ENCODE results near the gene MEGF11.
"Not testable (repeated sequence)": the region's sequence is repeated elsewhere in the genome, so short reads cannot be mapped to it uniquely, and the experiment has no call there.

MEGF11 gene

GRCh38 chr15:65907661-65908060 lies 345.9 kb downstream of the MEGF11 start:
- no peak for DNase-seq

GRCh38 chr15:65906396-65906795 lies 347.2 kb downstream of the MEGF11 start:
- DNase-seq: no peak

GRCh38 chr15:65904301-65904700 lies 349.2 kb downstream of the MEGF11 start:
- no peak for DNase-seq

- DNase-seq: no peak
Measured at GRCh38 chr15:65903296-65904073, 350.1 kb downstream of the MEGF11 start.

GRCh38 chr15:65902373-65902772 lies 351.2 kb downstream of the MEGF11 start:
- peak; percentile 15 for DNase-seq

GRCh38 chr15:65901836-65902235 lies 351.7 kb downstream of the MEGF11 start:
- DNase-seq: no peak

GRCh38 chr15:65901336-65901735 lies 352.2 kb downstream of the MEGF11 start:
- no peak for DNase-seq

- no peak for DNase-seq
Measured at GRCh38 chr15:65900488-65900887, 353.1 kb downstream of the MEGF11 start.

- no peak for DNase-seq
Measured at GRCh38 chr15:65896236-65896635, 357.3 kb downstream of the MEGF11 start.

GRCh38 chr15:65893060-65893459 lies 360.5 kb downstream of the MEGF11 start:
- DNase-seq: no peak

GRCh38 chr15:65888981-65889380 lies 364.6 kb downstream of the MEGF11 start:
- no peak for DNase-seq

- no peak for DNase-seq
Measured at GRCh38 chr15:65887565-65887964, 366.0 kb downstream of the MEGF11 start.

- DNase-seq: no peak
Measured at GRCh38 chr15:65885668-65886218, 367.8 kb downstream of the MEGF11 start.

- DNase-seq: no peak
Measured at GRCh38 chr15:65884511-65884910, 369.0 kb downstream of the MEGF11 start.

GRCh38 chr15:65883571-65883970 lies 370.0 kb downstream of the MEGF11 start:
- DNase-seq: no peak

- DNase-seq: no peak
Measured at GRCh38 chr15:65881766-65882434, 371.6 kb downstream of the MEGF11 start.

- DNase-seq: no peak
Measured at GRCh38 chr15:65877749-65878148, 375.8 kb downstream of the MEGF11 start.

- no peak for DNase-seq
Measured at GRCh38 chr15:65875458-65875857, 378.1 kb downstream of the MEGF11 start.

- DNase-seq: no peak
Measured at GRCh38 chr15:65873256-65873655, 380.3 kb downstream of the MEGF11 start.

- not testable (repeated sequence) for DNase-seq
Measured at GRCh38 chr15:65872596-65872995, 381.0 kb downstream of the MEGF11 start.

- DNase-seq: not testable (repeated sequence)
Measured at GRCh38 chr15:65871886-65872285, 381.7 kb downstream of the MEGF11 start.

GRCh38 chr15:65870889-65871533 lies 382.5 kb downstream of the MEGF11 start:
- no peak for DNase-seq
